Trophoblast cell (in vitro differentiated cells and primary cell): Measurements from ENCODE around the gene NOP16.
A peak's percentile ranks its signal among the peaks of the same experiment; 100 is the strongest.

Source experiments
- DNase-seq, 2 donors: peaks; one replicate each; pipeline ENCODE4 v3.0.0-alpha.2; 2016
- H2AFZ ChIP-seq: 2 replicates; pipeline ENCODE4 v1.6.1; 2013; ENCODE audit warnings: low read length, moderate library complexity, mild to moderate bottlenecking; ENCODE audit not compliant: insufficient read depth, poor library complexity
- H2AK5ac ChIP-seq: 2 replicates; pipeline ENCODE4 v1.6.1; 2013; ENCODE audit warnings: mild to moderate bottlenecking, low read length
- H2BK120ac ChIP-seq: 2 replicates; pipeline ENCODE4 v1.6.1; 2013; ENCODE audit warnings: low read length, mild to moderate bottlenecking, moderate library complexity; ENCODE audit not compliant: insufficient read depth, poor library complexity
- H2BK12ac ChIP-seq: 2 replicates; pipeline ENCODE4 v1.6.1; 2013; ENCODE audit warnings: mild to moderate bottlenecking, low read length, moderate library complexity
- H2BK5ac ChIP-seq: 2 replicates; pipeline ENCODE4 v1.6.1; 2013; ENCODE audit warnings: low read length, low read depth, moderate library complexity, mild to moderate bottlenecking; ENCODE audit not compliant: poor library complexity
- H3K14ac ChIP-seq: 2 replicates; pipeline ENCODE4 v1.6.1; 2013; ENCODE audit warnings: mild to moderate bottlenecking, low read length
- H3K18ac ChIP-seq: 2 replicates; pipeline ENCODE4 v1.6.1; 2013; ENCODE audit warnings: mild to moderate bottlenecking, low read length
- H3K23ac ChIP-seq: 2 replicates; pipeline ENCODE4 v1.6.1; 2013; ENCODE audit warnings: low read length
- H3K27ac ChIP-seq: 2 replicates; pipeline ENCODE4 v1.5.1; 2013; ENCODE audit warnings: low read depth, mild to moderate bottlenecking, inconsistent platforms, low read length, moderate library complexity
- H3K27me3 ChIP-seq: 2 replicates; pipeline ENCODE4 v1.6.1; 2013; ENCODE audit warnings: inconsistent platforms, mild to moderate bottlenecking, low read length, moderate library complexity; ENCODE audit not compliant: insufficient read depth
- H3K36me3 ChIP-seq, 2 experiments: 1 replicate in 1 of 2; 2 replicates in 1 of 2; pipeline ENCODE4 v1.6.1; 2013; ENCODE audit warnings: low read length in 2 of 2, mild to moderate bottlenecking in 2 of 2, moderate library complexity in 1 of 2; ENCODE audit not compliant: insufficient read depth in 2 of 2, control insufficient read depth in 1 of 2
- H3K4ac ChIP-seq: 2 replicates; pipeline ENCODE4 v1.6.1; 2013; ENCODE audit warnings: low read depth, mild to moderate bottlenecking, low read length, moderate library complexity
- H3K4me1 ChIP-seq, 2 experiments: 1 replicate in 1 of 2; 2 replicates in 1 of 2; pipeline ENCODE4 v1.6.1; 2013; ENCODE audit warnings: low read length in 2 of 2, mild to moderate bottlenecking in 2 of 2, moderate library complexity in 1 of 2; ENCODE audit not compliant: insufficient read depth in 2 of 2, control insufficient read depth in 1 of 2
- H3K4me2 ChIP-seq: 2 replicates; pipeline ENCODE4 v1.6.1; 2013; ENCODE audit warnings: inconsistent platforms, mild to moderate bottlenecking, low read length, moderate library complexity
- H3K4me3 ChIP-seq: 2 replicates; pipeline ENCODE4 v1.5.1; 2013; ENCODE audit warnings: mild to moderate bottlenecking, low read depth, low read length, inconsistent platforms
- H3K79me1 ChIP-seq: one replicate; pipeline ENCODE4 v1.6.1; 2013; ENCODE audit warnings: low read length
- H3K79me2 ChIP-seq: 2 replicates; pipeline ENCODE4 v1.6.1; 2013; ENCODE audit warnings: low read length, mild to moderate bottlenecking; ENCODE audit not compliant: control insufficient read depth, insufficient read depth, poor library complexity
- H3K9ac ChIP-seq: 2 replicates; pipeline ENCODE4 v1.6.1; 2013; ENCODE audit warnings: mild to moderate bottlenecking, low read length
- H3K9me3 ChIP-seq: 2 replicates; pipeline ENCODE4 v1.6.1; 2013; ENCODE audit warnings: low read depth, mild to moderate bottlenecking, control low read depth, inconsistent platforms, low read length; ENCODE audit not compliant: insufficient read depth
- H4K12ac ChIP-seq: 2 replicates; pipeline ENCODE4 v1.6.1; 2013; ENCODE audit warnings: low read depth, mild to moderate bottlenecking, low read length, moderate library complexity
- H4K8ac ChIP-seq: 2 replicates; pipeline ENCODE4 v1.6.1; 2013; ENCODE audit warnings: low read depth, mild to moderate bottlenecking, low read length, moderate library complexity
- H4K91ac ChIP-seq: one replicate; pipeline ENCODE4 v1.6.1; 2013; ENCODE audit warnings: low read depth, mild to moderate bottlenecking, low read length, moderate library complexity
- WGBS: extraction: QIAGEN DNeasy Blood & Tissue Kit; methylation state at CpG from one replicate; pipeline ENCODE4 v1.1.7; 2013; ENCODE audit warnings: missing lambda C conversion rate; ENCODE audit not compliant: insufficient read length, insufficient coverage; ENCODE audit errors: extremely low coverage; 5-methylcytosine and 5-hydroxymethylcytosine counted together

NOP16 gene

DNA sequence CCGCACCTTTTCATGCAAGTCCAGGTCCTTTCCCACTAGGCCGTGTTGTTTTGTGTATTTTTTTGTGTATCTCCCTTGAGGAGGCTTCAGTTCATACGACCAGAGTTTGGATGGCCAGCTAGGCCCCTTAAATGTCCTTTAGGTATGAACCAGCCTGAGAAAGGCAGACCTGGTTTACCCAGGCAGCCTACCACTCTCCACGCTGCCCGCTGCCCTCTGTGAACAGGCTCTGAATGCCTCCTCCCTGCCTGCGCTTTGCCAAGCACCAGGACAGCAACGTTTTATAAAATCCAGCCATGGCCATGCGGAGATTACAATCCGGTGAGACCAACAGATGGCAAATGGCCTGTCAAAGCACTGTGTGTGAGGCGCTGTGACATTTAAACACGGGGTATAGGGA is 28.6 kb upstream of the NOP16 start:
- WGBS, result no CpG with 5 or more reads among the region's 11 CpGs
- Histone ChIP-seq H3K4me2 (peak overlapping the region; percentile 55), H3K27ac (no peak overlapping the region), H2BK120ac (peak overlapping the region; percentile 50), H2AFZ (peak overlapping the region; percentile 34), H3K23ac (no peak overlapping the region), H3K4me1 (peaks cover 31 to 34% of the 10 kb centered on the region in 2 experiments), H3K36me3 (peaks cover 0 to 2% of the 10 kb centered on the region in 2 experiments), H2BK12ac (peak overlapping the region; percentile 82), H4K8ac (peak overlapping the region; percentile 74), H4K91ac (peak overlapping the region; percentile 78), H4K12ac (no peak overlapping the region), H3K4ac (peak overlapping the region; percentile 7), H3K4me3 (no peak overlapping the region), H3K9ac (no peak overlapping the region), H3K18ac (peak overlapping the region; percentile 12), H2BK5ac (peak overlapping the region; percentile 7), H2AK5ac (peak overlapping the region; percentile 11), H3K79me1 (peaks cover 20% of the 10 kb centered on the region), H3K27me3 (no peaks in the 10 kb centered on the region), H3K9me3 (no peaks in the 10 kb centered on the region), H3K79me2 (peaks cover 14% of the 10 kb centered on the region), H3K14ac (peak overlapping the region; percentile 22)
- DNase-seq, result no peak

DNA sequence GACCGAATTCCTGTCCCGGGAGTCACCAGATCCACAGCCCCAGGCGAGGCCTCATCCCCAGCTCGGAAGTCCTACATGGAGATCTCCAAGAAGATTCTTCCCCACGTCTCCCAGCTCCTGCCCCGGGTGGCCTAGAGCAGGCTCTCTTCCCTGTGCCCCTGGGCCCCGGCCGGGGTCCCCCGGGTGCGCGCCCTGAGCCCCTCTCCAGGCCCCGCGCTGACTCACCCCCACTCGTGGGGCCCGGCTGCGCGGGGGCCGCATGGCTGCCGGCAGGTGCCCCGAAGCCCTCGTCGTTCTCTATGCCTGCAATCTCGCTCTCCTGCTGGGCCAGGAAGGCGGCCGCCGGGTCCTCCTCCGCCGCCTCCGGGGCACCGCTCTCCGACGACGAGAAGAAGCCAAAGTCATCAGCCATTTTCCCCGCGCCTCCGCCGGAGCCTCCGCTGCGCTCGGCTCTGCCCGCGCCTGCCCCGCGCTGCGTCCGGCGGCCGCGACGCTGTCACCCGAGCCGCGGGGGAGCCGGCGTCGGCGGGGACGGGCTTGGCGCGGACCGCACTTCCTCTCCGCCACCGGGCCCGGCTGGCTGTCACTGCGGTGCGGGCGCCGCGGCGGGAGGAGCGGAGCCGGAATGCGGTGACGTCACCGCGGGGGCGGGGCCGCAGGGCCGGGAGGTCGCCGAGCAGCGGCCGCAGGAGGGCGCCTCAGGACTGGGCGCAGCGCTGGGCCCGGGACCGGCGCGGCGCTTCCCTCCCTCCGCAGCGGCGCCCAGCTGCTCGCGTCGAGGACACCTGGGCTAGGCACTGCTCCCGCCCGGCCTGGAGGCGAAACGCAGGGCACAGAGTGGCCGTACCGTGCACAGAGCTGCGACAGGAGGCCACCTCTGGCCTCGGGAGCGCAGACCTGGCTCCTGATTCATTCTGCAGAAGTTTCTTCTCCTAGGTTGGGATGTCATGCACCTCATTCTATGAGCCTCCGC is 27.8 kb upstream of the NOP16 start, which contains the start of gene CLTB:
Gene CLTB, minus strand, starts transcription at position 588 of the 973 bp plus-strand sequence. Its CDS starts 176 bp downstream, at position 412.
- peak within 1 kb of the TSS; percentile 40 for H2AFZ ChIP-seq
- no peaks in the 10 kb centered on the region for H3K9me3 ChIP-seq
- DNase-seq, result peak; percentile 93 to 95
- peak within 1 kb of the TSS; percentile 82 for H2BK12ac ChIP-seq
- peak within 1 kb of the TSS; percentile 79 for H2BK120ac ChIP-seq
- peak within 1 kb of the TSS; percentile 84 for H4K8ac ChIP-seq
- no CpG with 5 or more reads among the region's 107 CpGs for WGBS
- H3K4me3 ChIP-seq, result peak within 1 kb of the TSS; percentile 94
- no peak within 1 kb of the TSS for H3K23ac ChIP-seq
- peaks cover 14% of the 10 kb centered on the region for H3K79me2 ChIP-seq
- peaks cover 20% of the 10 kb centered on the region for H3K79me1 ChIP-seq
- peak within 1 kb of the TSS; percentile 95 for H3K27ac ChIP-seq
- peak within 1 kb of the TSS; percentile 93 for H3K4ac ChIP-seq
- H3K18ac ChIP-seq, result peak within 1 kb of the TSS; percentile 93
- peak within 1 kb of the TSS; percentile 70 for H3K4me2 ChIP-seq
- peaks cover 1 to 2% of the 10 kb centered on the region in 2 experiments for H3K36me3 ChIP-seq
- H2AK5ac ChIP-seq, result peak within 1 kb of the TSS; percentile 94
- H3K4me1 ChIP-seq, result peaks cover 31 to 34% of the 10 kb centered on the region in 2 experiments
- H2BK5ac ChIP-seq, result peak within 1 kb of the TSS; percentile 94
- H4K12ac ChIP-seq, result peak within 1 kb of the TSS; percentile 68
- no peaks in the 10 kb centered on the region for H3K27me3 ChIP-seq
- H4K91ac ChIP-seq, result peak within 1 kb of the TSS; percentile 86
- H3K14ac ChIP-seq, result peak within 1 kb of the TSS; percentile 97
- H3K9ac ChIP-seq, result peak within 1 kb of the TSS; percentile 88

DNA sequence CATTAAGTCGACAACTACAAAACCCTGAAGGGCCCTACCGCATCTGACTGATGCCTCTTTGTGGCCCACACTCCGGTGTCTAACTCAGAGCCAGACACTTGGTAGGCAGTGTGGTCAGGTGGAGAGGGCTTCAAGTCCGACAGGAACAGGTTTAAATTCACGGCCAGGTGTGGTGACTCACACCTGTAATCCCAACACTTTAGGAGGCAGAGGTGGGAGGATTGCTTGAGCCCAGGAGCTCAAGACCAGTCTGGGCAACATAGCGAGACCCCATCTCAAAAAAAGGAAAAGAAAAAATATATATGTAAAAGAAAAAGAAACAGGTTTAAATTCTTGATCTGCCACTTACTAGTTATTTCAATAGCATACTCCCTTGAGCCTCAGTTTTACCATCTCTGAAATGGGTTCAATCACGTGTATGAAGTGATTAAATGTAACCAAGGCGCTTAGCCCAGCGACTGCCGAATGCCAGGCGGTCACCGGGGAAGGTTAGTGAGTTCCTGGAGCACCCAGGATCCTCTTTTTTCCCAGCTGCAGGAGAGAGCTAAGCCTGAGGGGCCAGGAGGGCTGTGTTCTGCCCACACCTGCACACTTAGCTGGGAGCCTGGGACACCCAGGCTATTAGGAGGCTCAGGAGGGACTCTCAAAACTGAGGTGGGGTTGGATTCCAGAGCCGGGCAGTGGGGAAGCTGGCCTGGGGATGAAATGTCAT is 27.0 kb upstream of the NOP16 start:
- no peak overlapping the region for H3K23ac ChIP-seq
- H3K9ac ChIP-seq, result peak overlapping the region; percentile 88
- no peak overlapping the region for H2BK120ac ChIP-seq
- no peak overlapping the region for H2AK5ac ChIP-seq
- H2BK12ac ChIP-seq, result peak overlapping the region; percentile 10
- peak; percentile 52 to 71 for DNase-seq
- peak overlapping the region; percentile 12 for H3K4ac ChIP-seq
- H2BK5ac ChIP-seq, result peak overlapping the region; percentile 94
- H3K79me2 ChIP-seq, result peaks cover 16% of the 10 kb centered on the region
- no peaks in the 10 kb centered on the region for H3K27me3 ChIP-seq
- H3K18ac ChIP-seq, result peak overlapping the region; percentile 60
- peaks cover 31 to 34% of the 10 kb centered on the region in 2 experiments for H3K4me1 ChIP-seq
- H3K14ac ChIP-seq, result peak overlapping the region; percentile 97
- H3K79me1 ChIP-seq, result peaks cover 20% of the 10 kb centered on the region
- peak overlapping the region; percentile 94 for H3K4me3 ChIP-seq
- peak overlapping the region; percentile 40 for H2AFZ ChIP-seq
- H4K12ac ChIP-seq, result no peak overlapping the region
- H4K91ac ChIP-seq, result peak overlapping the region; percentile 30
- no CpG with 5 or more reads among the region's 13 CpGs for WGBS
- H3K27ac ChIP-seq, result peak overlapping the region; percentile 95
- peak overlapping the region; percentile 70 for H3K4me2 ChIP-seq
- H3K36me3 ChIP-seq, result peaks cover 4 to 6% of the 10 kb centered on the region in 2 experiments
- no peaks in the 10 kb centered on the region for H3K9me3 ChIP-seq
- H4K8ac ChIP-seq, result no peak overlapping the region

DNA sequence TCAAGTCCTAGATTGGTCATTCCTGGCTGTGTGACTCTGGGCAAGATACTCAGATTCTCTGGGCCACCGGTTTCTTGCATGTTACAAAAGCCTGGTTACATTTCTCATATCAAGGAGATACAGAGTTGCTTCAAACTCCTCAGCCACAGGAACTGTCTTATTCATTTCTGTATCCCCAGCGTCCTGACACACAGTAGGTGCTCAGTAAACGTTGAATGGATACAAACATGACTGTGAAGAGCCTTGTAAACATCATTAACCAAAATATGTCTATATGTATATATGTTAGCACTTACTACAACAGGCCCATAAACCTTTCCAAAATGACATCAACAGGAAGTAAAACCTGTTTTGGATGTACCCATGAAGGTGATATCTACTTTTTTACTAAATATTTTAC is 26.3 kb upstream of the NOP16 start:
- Histone ChIP-seq H2AK5ac (no peak overlapping the region), H2BK12ac (no peak overlapping the region), H2BK5ac (no peak overlapping the region), H2BK120ac (no peak overlapping the region), H3K9me3 (peaks cover 1% of the 10 kb centered on the region), H4K12ac (no peak overlapping the region), H2AFZ (no peak overlapping the region), H4K91ac (no peak overlapping the region), H3K27ac (no peak overlapping the region), H3K4me3 (no peak overlapping the region), H3K14ac (no peak overlapping the region), H3K9ac (no peak overlapping the region), H3K79me1 (peaks cover 20% of the 10 kb centered on the region), H3K4me1 (peaks cover 31 to 34% of the 10 kb centered on the region in 2 experiments), H3K79me2 (peaks cover 16% of the 10 kb centered on the region), H3K23ac (no peak overlapping the region), H3K27me3 (no peaks in the 10 kb centered on the region), H3K36me3 (peaks cover 6 to 12% of the 10 kb centered on the region in 2 experiments), H3K4me2 (no peak overlapping the region), H3K18ac (no peak overlapping the region), H4K8ac (no peak overlapping the region), H3K4ac (peak overlapping the region; percentile 25)
- peak in 1 of 2 donors; percentile 18 for DNase-seq
- WGBS, result no CpG with 5 or more reads among the region's 3 CpGs
